GM19239 (cell line): Measurements from ENCODE around the gene ERICH3.

Source experiments
- DNase-seq: peaks from one replicate; pipeline ENCODE4 v3.0.0; 2011; ENCODE audit warnings: low spot score; ENCODE audit not compliant: insufficient read length
- FAIRE-seq: peaks from 2 replicates; lab custom pipeline; 2011; peaks lifted over from hg19 to GRCh38; lab: Jason Lieb, UNC

The ERICH3 gene

GRCh38 chr1:74593887-74594866 is 79.4 kb downstream of the ERICH3 start:
- FAIRE-seq = no peak
- DNase-seq = no peak

DNA sequence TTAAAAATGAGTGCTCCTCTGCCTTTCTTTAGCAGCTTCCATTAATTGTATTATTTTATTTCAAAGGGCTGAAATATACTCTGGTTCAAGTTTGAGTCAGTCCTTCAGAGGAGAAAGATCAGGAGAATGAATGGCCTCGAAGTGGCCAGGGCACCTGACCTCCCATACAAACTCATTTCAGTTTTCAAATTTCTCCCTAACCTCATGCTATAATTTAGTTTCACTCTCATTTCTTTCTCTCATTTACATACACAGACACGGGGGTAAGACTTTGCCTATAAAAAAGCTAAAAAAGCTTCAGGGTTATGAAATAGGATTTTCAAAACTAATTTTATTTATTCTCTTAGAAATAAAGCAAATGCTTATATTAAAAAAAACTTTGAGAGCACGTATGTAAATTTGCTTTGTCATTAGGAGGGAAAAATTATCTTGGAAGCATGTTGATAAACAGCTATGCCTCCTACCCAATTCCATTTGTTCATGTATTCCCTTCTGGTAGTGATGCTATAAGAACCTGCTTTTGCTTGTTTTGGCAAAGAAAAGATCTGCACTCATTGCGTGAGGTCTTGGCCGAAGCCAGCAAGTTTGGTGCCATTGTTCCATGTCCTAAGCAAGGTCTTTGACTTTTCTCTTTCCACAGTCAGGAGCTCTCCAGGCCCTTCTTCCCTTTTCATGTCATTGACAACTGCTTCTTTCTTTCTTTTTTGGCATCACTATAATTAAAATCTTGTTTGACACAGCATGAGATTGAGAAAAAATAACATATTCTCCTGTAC is 80.8 kb downstream of the ERICH3 start:
- FAIRE-seq = no peak

GRCh38 chr1:74591949-74592348 is 81.6 kb downstream of the ERICH3 start:
- DNase-seq = no peak
- no peak for FAIRE-seq

More for the DNA sequence above, 80.8 kb downstream of the ERICH3 start:
- DNase-seq = no peak

- FAIRE-seq = no peak
These were observed 83.3 kb downstream of the ERICH3 start for GRCh38 chr1:74590288-74590687.

GRCh38 chr1:74587888-74588287 is 85.7 kb downstream of the ERICH3 start:
- FAIRE-seq = no peak
- no peak for DNase-seq

More at GRCh38 chr1:74590288-74590687, 83.3 kb downstream of the ERICH3 start:
- no peak for DNase-seq

GRCh38 chr1:74586253-74586897 is 87.2 kb downstream of the ERICH3 start:
- FAIRE-seq = no peak
- no peak for DNase-seq

DNA sequence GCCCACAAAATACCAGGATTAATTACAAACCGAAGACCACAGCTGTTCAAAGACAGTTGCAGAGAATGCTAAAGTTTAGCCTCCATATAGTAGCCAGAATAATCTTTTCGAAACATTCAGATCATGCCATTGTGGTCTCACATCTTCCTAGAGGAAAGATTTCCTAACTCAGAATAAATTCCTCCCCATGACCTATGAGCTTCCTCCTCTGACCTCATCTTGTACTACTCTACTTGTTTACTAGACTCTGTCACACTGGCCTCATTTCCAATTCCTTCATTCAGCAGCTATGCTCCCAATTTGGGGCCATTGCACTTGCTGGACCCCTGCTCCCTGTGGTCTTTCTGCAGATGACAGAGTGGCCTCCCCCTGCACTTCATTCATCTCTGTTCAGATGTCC is 89.4 kb downstream of the ERICH3 start:
- FAIRE-seq (no peak), DNase-seq (no peak)

DNA sequence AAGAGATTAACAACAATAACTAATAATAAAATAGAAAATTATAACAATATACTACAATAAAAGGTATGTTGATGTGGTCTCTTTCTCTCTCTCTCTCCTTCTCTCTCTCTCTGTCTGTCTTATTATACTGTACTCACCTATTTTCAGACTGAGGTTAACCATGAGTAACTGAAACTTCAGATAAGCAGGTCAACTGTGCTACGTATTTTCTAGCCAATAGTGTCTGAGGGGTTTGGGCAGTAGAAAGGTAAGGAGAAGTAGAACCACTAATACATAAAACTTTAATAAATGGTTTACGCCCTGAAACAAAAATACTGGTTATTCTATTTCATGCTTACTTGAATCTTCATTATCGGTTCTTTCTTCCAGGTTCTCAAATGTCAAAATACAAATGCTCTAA is 90.2 kb downstream of the ERICH3 start:
- FAIRE-seq (no peak), DNase-seq (no peak)

- peak; percentile 38 for DNase-seq
- FAIRE-seq = peak; percentile 99
These were observed 94.2 kb downstream of the ERICH3 start for GRCh38 chr1:74579425-74579824.

- DNase-seq (no peak), FAIRE-seq (no peak)
These were observed 95.5 kb downstream of the ERICH3 start for GRCh38 chr1:74578101-74578500.

GRCh38 chr1:74571891-74572290 is 101.7 kb downstream of the ERICH3 start:
- DNase-seq (no peak), FAIRE-seq (no peak)

GRCh38 chr1:74571493-74571800 is 102.1 kb downstream of the ERICH3 start:
- no peak for DNase-seq
- FAIRE-seq = no peak

- DNase-seq (no peak), FAIRE-seq (no peak)
These were observed 102.6 kb downstream of the ERICH3 start for GRCh38 chr1:74570797-74571492.

GRCh38 chr1:74549932-74550331 is 123.7 kb downstream of the ERICH3 start:
- no peak for FAIRE-seq
- no peak for DNase-seq

DNA sequence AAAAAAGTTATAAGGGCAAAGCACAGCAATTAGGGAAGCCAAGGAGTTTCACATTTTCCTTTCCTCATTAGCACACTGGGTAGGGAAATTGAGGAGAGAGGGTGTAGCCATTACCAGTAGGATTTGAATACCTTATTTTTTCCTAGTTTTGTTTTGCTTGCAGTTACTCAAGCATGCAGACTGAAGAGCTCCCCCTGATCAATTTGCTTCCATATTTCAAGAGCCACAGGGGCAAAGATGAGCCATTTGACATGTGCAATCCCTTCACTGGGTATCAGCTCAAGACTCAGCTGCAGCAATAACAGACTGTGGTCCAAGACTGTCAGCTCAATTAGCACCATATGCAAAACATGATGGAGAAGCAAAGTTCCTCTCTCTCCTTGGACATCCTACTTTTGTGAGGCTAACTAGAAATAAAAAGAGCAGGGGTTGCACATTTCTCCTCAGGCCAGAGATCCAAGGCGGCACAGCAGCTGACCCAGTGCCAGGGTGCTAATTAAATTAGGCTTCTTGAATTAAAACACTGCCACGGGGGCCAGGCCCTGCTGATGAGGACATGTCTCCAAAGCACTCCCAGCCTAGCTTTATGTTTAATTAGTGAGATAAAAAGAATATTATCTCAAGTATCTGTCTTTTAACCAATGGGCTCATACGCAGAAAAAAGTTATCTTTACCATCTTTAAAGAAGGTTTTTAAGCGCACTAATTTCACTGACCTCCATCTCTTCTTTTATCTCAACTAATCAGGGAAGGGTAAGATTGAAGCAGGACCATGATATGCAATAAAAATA is 124.4 kb downstream of the ERICH3 start:
- FAIRE-seq (no peak), DNase-seq (no peak)

- FAIRE-seq = no peak
- no peak for DNase-seq
These were observed 127.8 kb downstream of the ERICH3 start for GRCh38 chr1:74545821-74546220.

DNA sequence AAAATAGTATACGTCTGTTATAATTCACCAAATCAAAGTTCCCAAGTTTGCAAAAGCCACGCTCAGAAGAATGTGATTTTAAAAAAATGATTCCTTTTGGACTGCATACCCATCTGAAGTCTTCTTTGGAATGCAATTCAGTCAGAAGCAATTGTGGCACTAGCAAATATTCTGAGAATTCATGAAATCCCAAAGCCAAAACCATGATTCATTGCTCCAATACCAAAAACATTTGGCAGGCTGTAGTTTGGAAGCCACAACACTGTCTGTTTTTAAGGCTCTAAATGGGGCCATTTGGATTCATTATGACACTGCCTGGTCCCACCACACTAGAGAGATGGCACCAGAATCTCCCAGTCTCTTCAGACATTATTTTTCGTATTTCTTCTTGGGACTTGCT is 139.4 kb downstream of the ERICH3 start:
- no peak for FAIRE-seq

DNA sequence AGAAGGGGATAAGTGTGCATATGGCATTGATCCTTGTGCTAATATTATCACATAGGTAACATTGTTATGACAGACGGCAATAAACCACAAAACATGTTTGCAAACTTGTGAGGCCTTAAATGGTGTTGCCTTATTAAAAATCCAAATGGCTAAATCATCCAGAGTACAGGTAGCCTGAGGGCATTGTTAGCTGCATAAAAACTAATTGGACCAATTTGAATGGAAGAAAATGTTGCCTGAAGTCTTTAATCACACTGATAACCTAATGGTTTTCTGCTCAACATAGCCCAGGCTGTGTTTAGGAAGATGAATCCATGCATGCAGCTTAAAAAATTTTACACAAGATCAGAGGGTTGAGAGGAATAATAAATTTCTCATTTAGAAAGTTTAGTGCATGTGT is 141.8 kb downstream of the ERICH3 start:
- DNase-seq (no peak), FAIRE-seq (no peak)

More for the DNA sequence above, 139.4 kb downstream of the ERICH3 start:
- no peak for DNase-seq

GRCh38 chr1:74530892-74531291 is 142.7 kb downstream of the ERICH3 start:
- no peak for FAIRE-seq
- no peak for DNase-seq
